ENCODE measurements around the gene LOXL1.

LOXL1 gene

DNA sequence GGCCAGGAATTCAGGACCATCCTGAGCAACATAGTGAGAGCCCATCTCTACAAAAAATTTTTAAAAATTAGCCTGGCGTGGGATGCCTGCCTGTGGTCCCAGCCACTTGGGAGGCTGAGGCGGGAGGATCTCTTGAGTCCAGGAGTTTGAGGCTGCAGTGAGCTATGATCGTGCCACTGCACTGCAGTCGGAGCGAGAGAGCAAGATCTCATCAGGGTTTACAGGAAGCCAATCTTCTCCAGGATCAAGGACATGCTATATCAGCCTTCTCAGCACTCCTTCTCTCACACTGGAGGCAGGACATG lies 66.3 kb downstream of the LOXL1 start:
- Histone ChIP-seq H3K9me3 (ENCODE audit: control insufficient read depth, low read length) (no peaks in the 10 kb centered on the region), H3K4ac (ENCODE audit: low read depth in 1 of 2, low read length in 2 of 2) (no peak overlapping the region), H3K14ac (ENCODE audit: low read length in 2 of 2) (no peak overlapping the region), H2BK5ac (ENCODE audit: low read depth, low read length, poor library complexity, severe bottlenecking) (no peak overlapping the region), H3K4me1 (ENCODE audit: control insufficient read depth, insufficient read depth, low read depth, low read length) (peaks cover 41% of the 10 kb centered on the region), H3K4me2 (ENCODE audit: low read length, poor library complexity, severe bottlenecking) (peak overlapping the region; percentile 70), H3K23ac (ENCODE audit: low read length in 2 of 2) (no peak overlapping the region), H3K27me3 (ENCODE audit: control insufficient read depth in 1 of 2, insufficient read depth in 1 of 2, low read length in 2 of 2) (no peaks in the 10 kb centered on the region), H3K4me3 (ENCODE audit: insufficient read depth in 1 of 2, low read depth in 1 of 2, low read length in 2 of 2) (peak overlapping the region in 1 of 2 experiments; percentile 60), H3K27ac (ENCODE audit: low read length, poor library complexity, severe bottlenecking) (no peak overlapping the region), H2BK120ac (ENCODE audit: low read depth, low read length) (peak overlapping the region; percentile 56), H4K91ac (ENCODE audit: low read length) (peak overlapping the region; percentile 60), H2AK5ac (ENCODE audit: low read length, severe bottlenecking) (peak overlapping the region; percentile 71), H2AFZ (ENCODE audit: low read depth, low read length) (no peak overlapping the region), H2BK12ac (ENCODE audit: low read length in 2 of 2) (peak overlapping the region in 1 of 2 experiments; percentile 40), H2BK15ac (ENCODE audit: low read depth, poor library complexity, severe bottlenecking) (peak overlapping the region; percentile 60), H4K8ac (ENCODE audit: low read length) (peak overlapping the region; percentile 70), H3K18ac (ENCODE audit: low read depth in 1 of 2, low read length in 2 of 2) (peak overlapping the region in 1 of 2 experiments; percentile 65), H3K36me3 (ENCODE audit: control insufficient read depth in 1 of 2, insufficient read depth in 2 of 2, low read depth in 1 of 2, low read length in 2 of 2) (peaks cover 9 to 19% of the 10 kb centered on the region in 2 experiments), H3K79me1 (replicated peaks; ENCODE audit: low read length, poor library complexity, severe bottlenecking) (peaks cover 17% of the 10 kb centered on the region), H3K9ac (ENCODE audit: low read length) (peak overlapping the region; percentile 71)
- DNase-seq: no peak
- 92% methylated on average over 5 of the region's 5 CpGs for WGBS

DNA sequence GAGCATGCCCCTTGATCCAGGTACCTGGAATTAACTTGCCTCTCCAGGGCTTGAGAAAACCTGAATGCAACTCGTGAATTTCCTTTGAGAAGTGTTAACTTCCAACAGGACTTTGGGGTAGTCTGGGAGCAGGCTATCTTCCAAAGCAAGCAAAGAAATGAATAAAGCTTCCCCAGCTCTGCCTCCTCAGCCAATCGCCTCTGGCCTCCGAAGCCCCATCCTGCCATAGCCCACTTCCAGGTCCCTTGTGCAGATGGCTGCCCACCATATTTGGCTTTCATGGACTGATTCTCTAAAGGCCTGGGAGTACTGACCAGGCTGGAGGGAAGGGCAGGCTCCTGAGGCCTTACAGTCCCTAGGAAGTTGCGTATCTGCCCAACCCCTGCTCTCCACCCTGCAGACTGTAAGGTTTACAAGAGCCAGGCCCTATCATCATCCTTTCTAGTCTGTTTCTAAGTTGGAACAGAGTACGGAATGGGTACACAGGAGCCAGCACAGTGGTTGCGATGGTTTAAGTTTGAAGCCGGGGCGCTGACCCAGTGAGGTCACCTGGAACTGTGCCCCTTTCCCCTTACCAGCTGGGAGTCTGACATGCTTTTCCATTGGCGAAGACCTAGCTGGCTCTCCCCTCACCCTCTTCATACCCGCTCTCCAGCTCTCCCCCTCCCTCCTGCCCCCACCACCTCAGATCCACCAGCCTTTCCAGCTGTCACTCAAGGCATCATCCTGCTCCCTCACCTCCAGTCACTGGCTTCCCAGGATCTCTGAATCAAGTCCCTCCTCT lies 67.1 kb downstream of the LOXL1 start:
- Histone ChIP-seq H2AK5ac (ENCODE audit: low read length, severe bottlenecking) (peak overlapping the region; percentile 88), H3K27me3 (ENCODE audit: control insufficient read depth in 1 of 2, insufficient read depth in 1 of 2, low read length in 2 of 2) (no peaks in the 10 kb centered on the region), H3K4ac (ENCODE audit: low read depth in 1 of 2, low read length in 2 of 2) (peak overlapping the region in 1 of 2 experiments; percentile 9), H2BK12ac (ENCODE audit: low read length in 2 of 2) (peak overlapping the region; percentile 3 to 73), H3K14ac (ENCODE audit: low read length in 2 of 2) (no peak overlapping the region), H3K4me2 (ENCODE audit: low read length, poor library complexity, severe bottlenecking) (peak overlapping the region; percentile 91), H3K4me1 (ENCODE audit: control insufficient read depth, insufficient read depth, low read depth, low read length) (peaks cover 42% of the 10 kb centered on the region), H2BK15ac (ENCODE audit: low read depth, poor library complexity, severe bottlenecking) (peak overlapping the region; percentile 95), H3K4me3 (ENCODE audit: insufficient read depth in 1 of 2, low read depth in 1 of 2, low read length in 2 of 2) (peak overlapping the region in 1 of 2 experiments; percentile 92), H3K9me3 (ENCODE audit: control insufficient read depth, low read length) (no peaks in the 10 kb centered on the region), H2AFZ (ENCODE audit: low read depth, low read length) (no peak overlapping the region), H2BK120ac (ENCODE audit: low read depth, low read length) (peak overlapping the region; percentile 27), H4K91ac (ENCODE audit: low read length) (peak overlapping the region; percentile 43), H3K36me3 (ENCODE audit: control insufficient read depth in 1 of 2, insufficient read depth in 2 of 2, low read depth in 1 of 2, low read length in 2 of 2) (peaks cover 15 to 21% of the 10 kb centered on the region in 2 experiments), H3K23ac (ENCODE audit: low read length in 2 of 2) (no peak overlapping the region), H3K27ac (ENCODE audit: low read length, poor library complexity, severe bottlenecking) (no peak overlapping the region), H2BK5ac (ENCODE audit: low read depth, low read length, poor library complexity, severe bottlenecking) (no peak overlapping the region), H3K9ac (ENCODE audit: low read length) (peak overlapping the region; percentile 96), H3K18ac (ENCODE audit: low read depth in 1 of 2, low read length in 2 of 2) (no peak overlapping the region), H4K8ac (ENCODE audit: low read length) (no peak overlapping the region), H3K79me1 (replicated peaks; ENCODE audit: low read length, poor library complexity, severe bottlenecking) (peaks cover 17% of the 10 kb centered on the region)
- DNase-seq: no peak
- WGBS: 96% methylated on average over 10 of the region's 10 CpGs

DNA sequence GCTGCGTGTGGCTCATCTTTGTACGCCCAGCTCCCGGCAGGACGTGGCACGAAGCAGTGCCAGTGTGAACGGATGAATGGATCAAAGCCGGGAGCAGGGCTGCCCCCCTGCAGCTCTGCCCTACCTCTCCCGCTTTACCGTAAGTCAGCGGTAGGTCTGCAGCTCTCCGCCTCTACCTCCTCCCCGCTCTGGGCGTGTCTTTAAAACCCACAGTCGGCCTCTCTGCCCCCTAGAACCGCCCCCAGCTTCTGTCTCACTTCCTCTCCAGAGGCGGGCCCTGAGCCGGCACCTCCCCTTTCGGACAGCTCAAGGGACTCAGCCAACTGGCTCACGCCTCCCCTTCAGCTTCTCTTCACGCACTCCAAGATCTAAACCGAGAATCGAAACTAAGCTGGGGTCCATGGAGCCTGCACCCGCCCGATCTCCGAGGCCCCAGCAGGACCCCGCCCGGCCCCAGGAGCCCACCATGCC lies 68.2 kb downstream of the LOXL1 start, which contains the start of gene PML:
TSS of gene PML (plus strand) at position 304 of the 471 bp plus-strand sequence. CDS start at position 401, 97 bp downstream.
- Histone ChIP-seq H3K27ac (ENCODE audit: low read length, poor library complexity, severe bottlenecking) (peak within 1 kb of the TSS; percentile 81), H3K27me3 (ENCODE audit: control insufficient read depth in 1 of 2, insufficient read depth in 1 of 2, low read length in 2 of 2) (no peaks in the 10 kb centered on the region), H3K9me3 (ENCODE audit: control insufficient read depth, low read length) (no peaks in the 10 kb centered on the region), H3K4me2 (ENCODE audit: low read length, poor library complexity, severe bottlenecking) (peak within 1 kb of the TSS; percentile 91), H2BK12ac (ENCODE audit: low read length in 2 of 2) (peak within 1 kb of the TSS; percentile 41 to 75), H4K8ac (ENCODE audit: low read length) (peak within 1 kb of the TSS; percentile 78), H2AK5ac (ENCODE audit: low read length, severe bottlenecking) (peak within 1 kb of the TSS; percentile 88), H3K23ac (ENCODE audit: low read length in 2 of 2) (peak within 1 kb of the TSS in 1 of 2 experiments; percentile 79), H4K91ac (ENCODE audit: low read length) (peak within 1 kb of the TSS; percentile 92), H2BK5ac (ENCODE audit: low read depth, low read length, poor library complexity, severe bottlenecking) (peak within 1 kb of the TSS; percentile 81), H3K14ac (ENCODE audit: low read length in 2 of 2) (peak within 1 kb of the TSS in 1 of 2 experiments; percentile 94), H3K4me1 (ENCODE audit: control insufficient read depth, insufficient read depth, low read depth, low read length) (peaks cover 34% of the 10 kb centered on the region), H3K18ac (ENCODE audit: low read depth in 1 of 2, low read length in 2 of 2) (peak within 1 kb of the TSS; percentile 92 to 94), H2BK15ac (ENCODE audit: low read depth, poor library complexity, severe bottlenecking) (peak within 1 kb of the TSS; percentile 95), H2BK120ac (ENCODE audit: low read depth, low read length) (no peak within 1 kb of the TSS), H3K36me3 (ENCODE audit: control insufficient read depth in 1 of 2, insufficient read depth in 2 of 2, low read depth in 1 of 2, low read length in 2 of 2) (peaks cover 11 to 28% of the 10 kb centered on the region in 2 experiments), H3K79me1 (replicated peaks; ENCODE audit: low read length, poor library complexity, severe bottlenecking) (peaks cover 17% of the 10 kb centered on the region), H2AFZ (ENCODE audit: low read depth, low read length) (peak within 1 kb of the TSS; percentile 92), H3K9ac (ENCODE audit: low read length) (peak within 1 kb of the TSS; percentile 96), H3K4me3 (ENCODE audit: insufficient read depth in 1 of 2, low read depth in 1 of 2, low read length in 2 of 2) (peak within 1 kb of the TSS; percentile 76 to 92), H3K4ac (ENCODE audit: low read depth in 1 of 2, low read length in 2 of 2) (peak within 1 kb of the TSS; percentile 63 to 89)
- DNase-seq: peak; percentile 98
- 0% methylated on average over 22 of the region's 27 CpGs for WGBS

Measured in mesenchymal stem cell (in vitro differentiated cells and primary cell).